OCI-LY7 (cell line): ENCODE measurements around the gene C9orf72. TPM values are rescaled to one million over a fixed set of nuclear protein-coding genes. Genes with fewer than 3 reads are reported as not detected.

Experiments used
- BruUV-seq: library from RNA; stranded (reverse); fragments of 400-500 nt; replicated peaks from 2 replicates; lab custom pipeline; 2021; lab: Mats Ljungman, UMichigan
- CTCF ChIA-PET: fragments of 300-600 bp; sonication (Branson Sonifier 250); formaldehyde crosslinking; loops from one replicate; lab custom pipeline; 2022; ENCODE audit warnings: antibody characterized with exemption; ENCODE audit not compliant: unreplicated experiment; lab: Charles Lee
- POLR2A ChIA-PET: fragments of 300-600 bp; sonication (Branson Sonifier 250); formaldehyde crosslinking; loops from one replicate; lab custom pipeline; 2022; ENCODE audit warnings: antibody characterized with exemption; lab: Charles Lee
- DNase-seq: peaks from one replicate; pipeline ENCODE4 v3.0.0-alpha.2; 2015; ENCODE audit warnings: low spot score
- H2AFZ ChIP-seq: fragments of 200-600 bp; sonication (generic), shearing (Covaris generic); 2 replicates; pipeline ENCODE4 v1.6.1; 2014; ENCODE audit warnings: mild to moderate bottlenecking, antibody characterized with exemption, low read length, moderate library complexity
- H3K27ac ChIP-seq: fragments of 200-600 bp; sonication (generic); 2 replicates; pipeline ENCODE4 v1.5.1; 2014; ENCODE audit warnings: mixed run types, low read depth, mild to moderate bottlenecking, moderate library complexity, low read length, inconsistent platforms; ENCODE audit not compliant: poor library complexity, severe bottlenecking
- H3K36me3 ChIP-seq: fragments of 200-600 bp; sonication (generic); 2 replicates; pipeline ENCODE4 v1.6.1; 2014; ENCODE audit warnings: mild to moderate bottlenecking, antibody characterized with exemption, low read length, moderate library complexity, mixed read lengths; ENCODE audit not compliant: insufficient read depth
- H3K4me1 ChIP-seq: fragments of 200-600 bp; sonication (generic); 2 replicates; pipeline ENCODE4 v1.5.1; 2014; ENCODE audit warnings: mild to moderate bottlenecking, low read length; ENCODE audit not compliant: insufficient read depth, poor library complexity, severe bottlenecking
- H3K4me2 ChIP-seq: fragments of 200-600 bp; sonication (generic); 2 replicates; pipeline ENCODE4 v1.6.1; 2014; ENCODE audit warnings: mild to moderate bottlenecking, low read length
- H3K4me3 ChIP-seq: fragments of 200-600 bp; sonication (generic); 2 replicates; pipeline ENCODE4 v1.5.1; 2014; ENCODE audit warnings: mild to moderate bottlenecking, low read depth, low read length; ENCODE audit not compliant: poor library complexity, severe bottlenecking
- H3K79me2 ChIP-seq: fragments of 200-600 bp; sonication (generic); 2 replicates; pipeline ENCODE4 v1.6.1; 2016; ENCODE audit warnings: low read depth, mild to moderate bottlenecking, low read length, moderate library complexity, mixed read lengths; ENCODE audit not compliant: insufficient read depth
- H3K9me2 ChIP-seq: fragments of 200-600 bp; sonication (generic); 2 replicates; pipeline ENCODE4 v1.6.1; 2016; ENCODE audit warnings: mild to moderate bottlenecking, low read length, mixed read lengths; ENCODE audit not compliant: insufficient read depth
- H3K9me3 ChIP-seq: fragments of 200-600 bp; sonication (generic); 2 replicates; pipeline ENCODE4 v1.6.1; 2014; ENCODE audit warnings: mild to moderate bottlenecking, mixed run types, low read length, mixed read lengths
- H4K20me1 ChIP-seq: fragments of 200-600 bp; sonication (generic); 2 replicates; pipeline ENCODE4 v1.6.1; 2014; ENCODE audit warnings: mild to moderate bottlenecking, antibody characterized with exemption, low read length, moderate library complexity, mixed read lengths; ENCODE audit not compliant: insufficient read depth
- EZH2phosphoT487 ChIP-seq: fragments of 200-600 bp; sonication (generic); IDR thresholded peaks from 2 replicates; pipeline ENCODE4 v1.6.1; 2018; ENCODE audit warnings: low read depth, borderline replicate concordance, mild to moderate bottlenecking, mixed run types, antibody characterized with exemption, low read length, moderate library complexity, mixed read lengths
- intact Hi-C: fragments of 100-400 bp; cut with micrococcal nuclease; formaldehyde crosslinking; loops from one replicate; pipeline ENCODE4 v1.10.0; 2022; ENCODE audit not compliant: unreplicated experiment
- total RNA-seq, 2 experiments: library from RNA; depleted of rRNA in 1 of 2; stranded (reverse); fragments of >200 nt in 1 of 2; shearing (Covaris generic) in 1 of 2; gene quantifications; 2 replicates each; pipeline ENCODE4 v1.2.3, GENCODE V29; 2014 to 2022
- TF ChIP-seq, protein P1 (sequence below): fragments of 200-600 bp; sonication (generic); conservative IDR thresholded peaks from 2 replicates; pipeline ENCODE4 v1.5.1; 2014; ENCODE audit warnings: mild to moderate bottlenecking, antibody characterized with exemption, low read length, moderate library complexity, mixed read lengths

The C9orf72 gene
- total RNA-seq, 2 experiments from 2014 or later = 12.3 to 16.4 TPM

- Histone ChIP-seq H3K9me3 (no peaks in the 10 kb centered on the region), H3K79me2 (no peaks in the 10 kb centered on the region), H3K4me3 (no peak overlapping the region), H3K36me3 (no peaks in the 10 kb centered on the region), H3K4me2 (no peak overlapping the region), H3K27ac (no peak overlapping the region), H3K4me1 (no peaks in the 10 kb centered on the region), H4K20me1 (no peaks in the 10 kb centered on the region), H2AFZ (no peak overlapping the region), H3K9me2 (no peaks in the 10 kb centered on the region)
- ChIA-PET CTCF (no interaction called here), POLR2A (interaction anchor here (0.7 to 1.2 kb wide), 2 partner anchors 22 to 739 kb away, joined by 3 read pairs; no protein-coding TSS in a partner anchor)
- intact Hi-C loops = no loop called here
- no peak for DNase-seq
- BruUV-seq = no TSS peak
- TF ChIP-seq, protein P1, sequence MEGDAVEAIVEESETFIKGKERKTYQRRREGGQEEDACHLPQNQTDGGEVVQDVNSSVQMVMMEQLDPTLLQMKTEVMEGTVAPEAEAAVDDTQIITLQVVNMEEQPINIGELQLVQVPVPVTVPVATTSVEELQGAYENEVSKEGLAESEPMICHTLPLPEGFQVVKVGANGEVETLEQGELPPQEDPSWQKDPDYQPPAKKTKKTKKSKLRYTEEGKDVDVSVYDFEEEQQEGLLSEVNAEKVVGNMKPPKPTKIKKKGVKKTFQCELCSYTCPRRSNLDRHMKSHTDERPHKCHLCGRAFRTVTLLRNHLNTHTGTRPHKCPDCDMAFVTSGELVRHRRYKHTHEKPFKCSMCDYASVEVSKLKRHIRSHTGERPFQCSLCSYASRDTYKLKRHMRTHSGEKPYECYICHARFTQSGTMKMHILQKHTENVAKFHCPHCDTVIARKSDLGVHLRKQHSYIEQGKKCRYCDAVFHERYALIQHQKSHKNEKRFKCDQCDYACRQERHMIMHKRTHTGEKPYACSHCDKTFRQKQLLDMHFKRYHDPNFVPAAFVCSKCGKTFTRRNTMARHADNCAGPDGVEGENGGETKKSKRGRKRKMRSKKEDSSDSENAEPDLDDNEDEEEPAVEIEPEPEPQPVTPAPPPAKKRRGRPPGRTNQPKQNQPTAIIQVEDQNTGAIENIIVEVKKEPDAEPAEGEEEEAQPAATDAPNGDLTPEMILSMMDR = no peak
- no peak for TF ChIP-seq EZH2phosphoT487
Measured at GRCh38 chr9:27506981-27507380, 66.3 kb downstream of the C9orf72 start.

DNA sequence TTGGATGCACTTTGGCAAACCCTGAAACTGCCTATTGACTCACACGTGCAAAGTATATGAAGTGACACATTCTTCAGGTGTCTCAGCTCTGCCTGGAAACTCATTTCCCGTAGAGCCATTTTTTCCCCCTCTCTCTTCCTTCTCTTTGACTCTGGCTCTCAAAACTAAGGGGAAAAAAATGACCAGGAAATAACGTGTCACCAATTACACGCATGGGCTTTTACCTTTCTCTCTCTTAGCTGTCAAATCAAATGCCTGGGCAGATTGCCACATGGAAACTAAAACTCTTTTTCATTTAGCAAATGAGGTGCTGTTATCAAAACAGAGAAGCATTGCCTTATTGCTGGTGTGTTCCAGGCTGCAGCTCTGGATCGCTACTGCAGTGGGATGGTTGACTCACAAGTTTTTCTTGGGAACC is 67.5 kb downstream of the C9orf72 start:
- Histone ChIP-seq H3K4me2 (no peak overlapping the region), H3K36me3 (no peaks in the 10 kb centered on the region), H3K9me3 (no peaks in the 10 kb centered on the region), H2AFZ (no peak overlapping the region), H3K4me3 (no peak overlapping the region), H3K4me1 (no peaks in the 10 kb centered on the region), H3K27ac (no peak overlapping the region), H4K20me1 (no peaks in the 10 kb centered on the region), H3K79me2 (no peaks in the 10 kb centered on the region), H3K9me2 (no peaks in the 10 kb centered on the region)
- ChIA-PET CTCF (no interaction called here), POLR2A (no interaction called here)
- no peak for DNase-seq
- intact Hi-C loops = no loop called here
- no TSS peak for BruUV-seq
- TF ChIP-seq, protein P1 = no peak
- no peak for TF ChIP-seq EZH2phosphoT487

DNA sequence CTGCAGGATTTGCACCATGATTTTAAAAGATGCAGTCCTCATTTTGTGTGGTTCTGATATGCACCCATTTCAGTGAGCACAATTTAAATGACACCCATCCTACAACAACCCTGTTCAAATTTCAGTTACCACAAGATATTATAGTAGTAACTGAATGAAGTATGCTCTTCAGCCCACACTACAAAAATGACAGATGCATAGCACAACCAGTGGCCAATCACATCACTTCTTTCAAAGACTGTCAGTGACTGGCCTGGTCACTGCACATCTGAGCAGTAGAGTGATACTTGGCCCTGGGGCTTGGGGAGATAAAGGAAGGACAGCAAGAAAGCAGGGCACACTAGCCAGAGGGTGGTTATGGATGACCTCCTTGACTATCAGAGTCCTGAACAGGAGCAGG is 69.0 kb downstream of the C9orf72 start:
- H2AFZ ChIP-seq = no peak overlapping the region
- TF ChIP-seq, protein P1 = no peak
- no peak for TF ChIP-seq EZH2phosphoT487
- H3K4me2 ChIP-seq = no peak overlapping the region
- no peaks in the 10 kb centered on the region for H3K79me2 ChIP-seq
- no peak for DNase-seq
- ChIA-PET POLR2A (no interaction called here), CTCF (no interaction called here)
- H4K20me1 ChIP-seq = no peaks in the 10 kb centered on the region
- H3K36me3 ChIP-seq = no peaks in the 10 kb centered on the region
- H3K4me3 ChIP-seq = no peak overlapping the region
- no peak overlapping the region for H3K27ac ChIP-seq
- H3K4me1 ChIP-seq = no peaks in the 10 kb centered on the region
- BruUV-seq = no TSS peak
- intact Hi-C loops = loop anchor here (5.0 kb wide), 1 partner anchor 652 kb away; no protein-coding TSS in a partner anchor
- no peaks in the 10 kb centered on the region for H3K9me2 ChIP-seq
- no peaks in the 10 kb centered on the region for H3K9me3 ChIP-seq
